Measurements from ENCODE around the gene TRIM56. TPM values are rescaled to one million over a fixed set of nuclear protein-coding genes. Genes with fewer than 3 reads are reported as not detected.

Gene TRIM56
- total and polyA plus RNA-seq, 2 of the 13 experiments (the other 11 are each of a cell fraction or from before 2014, with no cell fraction given), result 3.2 to 7.1 TPM

DNA sequence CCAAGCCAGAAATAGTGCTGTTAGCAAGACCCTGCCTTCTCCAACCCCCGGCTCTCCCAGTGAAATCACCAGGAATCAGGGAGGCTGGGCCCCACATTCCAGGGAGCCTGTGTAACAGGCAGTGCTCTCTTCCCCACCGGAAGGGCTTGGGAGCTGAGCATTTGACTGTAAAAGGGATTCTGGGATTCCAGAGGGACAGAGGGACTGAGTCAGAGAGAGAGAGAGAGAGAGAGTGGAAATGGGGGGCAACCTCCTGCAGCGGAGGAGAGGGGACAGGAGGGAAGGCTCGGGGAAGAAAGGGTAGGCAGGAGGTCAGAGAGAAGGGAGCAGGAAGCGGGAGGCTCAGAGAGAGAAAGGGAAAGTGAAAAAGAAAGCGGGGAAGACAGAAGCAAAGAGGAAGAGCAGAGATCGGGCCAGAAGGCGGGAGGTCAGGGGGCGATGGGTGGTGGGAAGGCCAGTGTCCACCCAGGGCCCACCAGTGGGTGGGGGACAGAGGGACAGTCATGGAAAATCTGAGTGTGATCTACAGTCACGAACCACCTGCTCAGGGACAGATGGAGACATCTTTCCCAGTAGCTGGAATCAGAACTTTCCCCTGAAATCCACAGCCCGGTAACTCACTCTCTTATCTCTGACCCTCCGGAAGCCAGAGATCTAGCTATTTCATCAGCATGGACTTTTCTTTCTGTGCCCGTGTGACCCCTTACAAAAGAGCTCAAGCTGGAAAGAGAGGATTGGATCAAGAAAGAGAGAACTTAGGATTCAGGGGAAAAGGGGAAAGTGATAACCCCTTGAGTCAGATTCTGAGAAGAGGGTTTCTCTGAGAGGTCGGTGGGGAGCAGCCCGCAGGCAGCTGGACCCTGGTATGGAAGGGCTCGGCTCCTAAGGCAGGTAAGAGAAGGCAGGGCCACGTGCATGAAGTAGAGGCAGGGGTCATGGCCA lies 37.0 kb downstream of the TRIM56 start (continued):
- 0 out of 2 replicates have a peak, but pooled peaks have one; percentile 36 for TF ChIP-seq ZNF761 (CRISPR knock-in tag; conservative IDR thresholded peaks at IDR 0.05)
- no peak for TF ChIP-seq ZNF432 (CRISPR knock-in tag; IDR thresholded peaks at IDR 0.05; ENCODE audit: borderline replicate concordance)
- TF ChIP-seq TBX2 (CRISPR knock-in tag; IDR thresholded peaks at IDR 0.05; ENCODE audit: borderline replicate concordance), result 0 out of 2 replicates have a peak, but pooled peaks have one; percentile 42
- TF ChIP-seq PBX3 (CRISPR knock-in tag; IDR thresholded peaks at IDR 0.05; ENCODE audit: borderline replicate concordance), result no peak
- peak; percentile 35; the same call in 1 of the 2 replicates for TF ChIP-seq TFAP4 (IDR thresholded peaks at IDR 0.05; ENCODE audit: borderline replicate concordance, low read depth)
- TF ChIP-seq, protein P1, sequence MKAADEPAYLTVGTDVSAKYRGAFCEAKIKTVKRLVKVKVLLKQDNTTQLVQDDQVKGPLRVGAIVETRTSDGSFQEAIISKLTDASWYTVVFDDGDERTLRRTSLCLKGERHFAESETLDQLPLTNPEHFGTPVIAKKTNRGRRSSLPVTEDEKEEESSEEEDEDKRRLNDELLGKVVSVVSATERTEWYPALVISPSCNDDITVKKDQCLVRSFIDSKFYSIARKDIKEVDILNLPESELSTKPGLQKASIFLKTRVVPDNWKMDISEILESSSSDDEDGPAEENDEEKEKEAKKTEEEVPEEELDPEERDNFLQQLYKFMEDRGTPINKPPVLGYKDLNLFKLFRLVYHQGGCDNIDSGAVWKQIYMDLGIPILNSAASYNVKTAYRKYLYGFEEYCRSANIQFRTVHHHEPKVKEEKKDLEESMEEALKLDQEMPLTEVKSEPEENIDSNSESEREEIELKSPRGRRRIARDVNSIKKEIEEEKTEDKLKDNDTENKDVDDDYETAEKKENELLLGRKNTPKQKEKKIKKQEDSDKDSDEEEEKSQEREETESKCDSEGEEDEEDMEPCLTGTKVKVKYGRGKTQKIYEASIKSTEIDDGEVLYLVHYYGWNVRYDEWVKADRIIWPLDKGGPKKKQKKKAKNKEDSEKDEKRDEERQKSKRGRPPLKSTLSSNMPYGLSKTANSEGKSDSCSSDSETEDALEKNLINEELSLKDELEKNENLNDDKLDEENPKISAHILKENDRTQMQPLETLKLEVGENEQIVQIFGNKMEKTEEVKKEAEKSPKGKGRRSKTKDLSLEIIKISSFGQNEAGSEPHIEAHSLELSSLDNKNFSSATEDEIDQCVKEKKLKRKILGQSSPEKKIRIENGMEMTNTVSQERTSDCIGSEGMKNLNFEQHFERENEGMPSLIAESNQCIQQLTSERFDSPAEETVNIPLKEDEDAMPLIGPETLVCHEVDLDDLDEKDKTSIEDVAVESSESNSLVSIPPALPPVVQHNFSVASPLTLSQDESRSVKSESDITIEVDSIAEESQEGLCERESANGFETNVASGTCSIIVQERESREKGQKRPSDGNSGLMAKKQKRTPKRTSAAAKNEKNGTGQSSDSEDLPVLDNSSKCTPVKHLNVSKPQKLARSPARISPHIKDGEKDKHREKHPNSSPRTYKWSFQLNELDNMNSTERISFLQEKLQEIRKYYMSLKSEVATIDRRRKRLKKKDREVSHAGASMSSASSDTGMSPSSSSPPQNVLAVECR (CRISPR knock-in tag; IDR thresholded peaks at IDR 0.05; ENCODE audit: borderline replicate concordance), result peak; percentile 14; the same call in 1 of the 2 replicates
- TF ChIP-seq ARNTL (CRISPR knock-in tag; IDR thresholded peaks at IDR 0.05), result 0 out of 2 replicates have a peak, but pooled peaks have one; percentile 58
- no peak for TF ChIP-seq SETDB1 (CRISPR knock-in tag; IDR thresholded peaks at IDR 0.05; ENCODE audit: borderline replicate concordance)
- 0 out of 2 replicates have a peak, but pooled peaks have one; percentile 59 for TF ChIP-seq HMG20B (CRISPR knock-in tag; conservative IDR thresholded peaks at IDR 0.05)
- TF ChIP-seq ZNF775 (CRISPR knock-in tag; IDR thresholded peaks at IDR 0.05; ENCODE audit: borderline replicate concordance), result peak; percentile 93; the same call in 1 of the 2 replicates
- TF ChIP-seq ZBTB10 (CRISPR knock-in tag; IDR thresholded peaks at IDR 0.05; ENCODE audit: borderline replicate concordance), result peak; percentile 80; the same call in 1 of the 2 replicates
- peak; percentile 32; the same call in 1 of the 2 replicates for TF ChIP-seq MAZ (IDR thresholded peaks at IDR 0.05; ENCODE audit: borderline replicate concordance, low read depth, low read length)
- 0 out of 2 replicates have a peak, but pooled peaks have one; percentile 50 for TF ChIP-seq MAZ (CRISPR knock-in tag; IDR thresholded peaks at IDR 0.05; ENCODE audit: low read depth)
- TF ChIP-seq ZBTB20 (CRISPR knock-in tag; IDR thresholded peaks at IDR 0.05; ENCODE audit: borderline replicate concordance, low read depth), result no peak
- 0 out of 2 replicates have a peak, but pooled peaks have one; percentile 42 for TF ChIP-seq FOXK2 (IDR thresholded peaks at IDR 0.05)
- peak; percentile 35 to 36; a peak in 2 of 4 replicates for TF ChIP-seq NR2F1 (CRISPR knock-in tag; IDR thresholded peaks at IDR 0.05)
- peak; percentile 75; the same call in 1 of the 2 replicates for TF ChIP-seq JUN (CRISPR knock-in tag; IDR thresholded peaks at IDR 0.05)
